ENCODE measurements around the gene DHRS11. TPM values are rescaled to one million over a fixed set of nuclear protein-coding genes. Genes with fewer than 3 reads are reported as not detected.

Gene DHRS11
- polyA plus RNA-seq, 1 of the 3 experiments (the other 2 are of a cell fraction): 31.6 TPM

DNA sequence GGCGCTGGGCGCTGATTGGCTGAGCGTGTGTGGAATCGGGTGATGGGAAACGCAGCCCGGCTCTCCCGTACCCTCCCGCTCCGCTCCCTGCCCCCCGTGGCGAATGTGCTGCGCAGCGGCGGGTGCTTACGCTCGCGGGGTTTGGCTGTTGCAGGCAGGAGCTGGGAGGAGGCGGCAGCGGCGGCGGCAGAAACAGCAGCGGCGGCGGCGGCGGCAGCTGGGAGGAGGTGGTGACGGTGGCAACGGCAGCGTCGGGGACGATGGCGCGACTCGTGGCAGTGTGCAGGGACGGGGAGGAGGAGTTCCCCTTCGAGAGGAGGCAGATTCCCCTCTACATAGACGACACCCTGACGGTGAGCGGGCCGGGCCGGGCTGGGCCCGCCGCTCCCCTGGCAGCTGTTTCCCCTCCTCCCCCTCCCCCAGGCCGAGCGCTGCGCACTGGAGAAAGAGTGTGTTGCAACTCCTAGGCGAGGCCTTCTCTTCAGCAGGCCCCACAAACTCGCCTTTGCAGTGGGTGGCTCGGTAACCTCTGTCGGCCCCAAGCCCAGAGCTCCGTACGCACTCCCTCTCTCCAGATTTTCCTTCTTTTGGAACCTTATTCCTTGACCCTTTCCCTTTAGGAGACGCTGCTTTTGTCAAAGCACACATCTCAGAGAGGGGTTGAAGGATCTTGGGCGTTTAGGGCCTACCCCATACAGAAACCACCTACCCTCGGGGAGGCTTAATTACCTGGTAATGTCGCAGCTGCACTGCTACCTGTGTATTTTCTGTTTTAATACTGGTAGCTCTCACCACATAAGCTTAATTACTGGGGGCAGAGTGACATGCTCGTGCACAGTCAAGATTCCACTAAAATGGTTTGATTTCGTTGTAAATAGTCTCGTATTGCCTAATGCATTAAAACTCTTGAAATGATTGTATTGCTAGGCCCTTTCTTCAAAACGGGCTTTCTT is 45.9 kb upstream of the DHRS11 start:
- CTCF ChIA-PET: interaction anchor here (0.8 to 3.0 kb wide), 7 partner anchors 11 to 80 kb away, joined by 3 to 16 read pairs (median 3); partner anchors contain the start of genes MYO19 and PIGW
- TF ChIP-seq RXRA (IDR thresholded peaks at IDR 0.05; ENCODE audit: borderline replicate concordance, low read depth) (no peak), MAX (IDR thresholded peaks at IDR 0.05; ENCODE audit: low read depth) (0 out of 2 replicates have a peak, but pooled peaks have one; percentile 63), TCF12 (IDR thresholded peaks at IDR 0.05) (no peak; the same call in 1 of the 2 replicates), FOSL2 (IDR thresholded peaks at IDR 0.05; ENCODE audit: borderline replicate concordance, low read depth) (no peak), EP300 (IDR thresholded peaks at IDR 0.05; ENCODE audit: borderline replicate concordance in 1 of 2, low read depth in 1 of 2, low read length in 1 of 2) (peak; percentile 70 to 96; a peak in 3 of 4 replicates), RCOR1 (IDR thresholded peaks at IDR 0.05; ENCODE audit: low read length) (peak; percentile 31; the same call in 1 of the 2 replicates), ELF1 (IDR thresholded peaks at IDR 0.05) (peak; percentile 38; the same call in 1 of the 2 replicates), NFIC (IDR thresholded peaks at IDR 0.05; ENCODE audit: borderline replicate concordance) (no peak), POLR2AphosphoS5 (IDR thresholded peaks at IDR 0.05; ENCODE audit: low read depth, low read length) (no peak), GABPA (IDR thresholded peaks at IDR 0.05; ENCODE audit: low read depth) (peak; percentile 46; the same call in 1 of the 2 replicates), MXI1 (IDR thresholded peaks at IDR 0.05; ENCODE audit: low read depth, low read length) (no peak), TAF1 (IDR thresholded peaks at IDR 0.05; ENCODE audit: borderline replicate concordance, low read depth, low read length) (peak; percentile 84), SIN3A (IDR thresholded peaks at IDR 0.05; ENCODE audit: borderline replicate concordance, low read depth, low read length) (peak; percentile 93), CTCF (IDR thresholded peaks at IDR 0.05) (no peak), FOXJ3 (CRISPR knock-in tag; IDR thresholded peaks at IDR 0.05) (no peak), RFX5 (IDR thresholded peaks at IDR 0.05; ENCODE audit: low read length) (no peak), FOXM1 (IDR thresholded peaks at IDR 0.05; ENCODE audit: low read depth) (no peak), GATA2 (CRISPR knock-in tag; IDR thresholded peaks at IDR 0.05) (no peak), YY1 (IDR thresholded peaks at IDR 0.05; ENCODE audit: low read depth) (no peak), TEAD4 (IDR thresholded peaks at IDR 0.05; ENCODE audit: borderline replicate concordance, insufficient read depth) (no peak), CHD2 (IDR thresholded peaks at IDR 0.05; ENCODE audit: low read length, partially characterized antibody) (peak; percentile 99)
- TF ChIP-seq, protein P1, sequence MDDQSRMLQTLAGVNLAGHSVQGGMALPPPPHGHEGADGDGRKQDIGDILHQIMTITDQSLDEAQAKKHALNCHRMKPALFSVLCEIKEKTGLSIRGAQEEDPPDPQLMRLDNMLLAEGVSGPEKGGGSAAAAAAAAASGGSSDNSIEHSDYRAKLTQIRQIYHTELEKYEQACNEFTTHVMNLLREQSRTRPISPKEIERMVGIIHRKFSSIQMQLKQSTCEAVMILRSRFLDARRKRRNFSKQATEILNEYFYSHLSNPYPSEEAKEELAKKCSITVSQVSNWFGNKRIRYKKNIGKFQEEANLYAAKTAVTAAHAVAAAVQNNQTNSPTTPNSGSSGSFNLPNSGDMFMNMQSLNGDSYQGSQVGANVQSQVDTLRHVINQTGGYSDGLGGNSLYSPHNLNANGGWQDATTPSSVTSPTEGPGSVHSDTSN (IDR thresholded peaks at IDR 0.05): 0 out of 2 replicates have a peak, but pooled peaks have one; percentile 15
- TF ChIP-seq, protein P2, sequence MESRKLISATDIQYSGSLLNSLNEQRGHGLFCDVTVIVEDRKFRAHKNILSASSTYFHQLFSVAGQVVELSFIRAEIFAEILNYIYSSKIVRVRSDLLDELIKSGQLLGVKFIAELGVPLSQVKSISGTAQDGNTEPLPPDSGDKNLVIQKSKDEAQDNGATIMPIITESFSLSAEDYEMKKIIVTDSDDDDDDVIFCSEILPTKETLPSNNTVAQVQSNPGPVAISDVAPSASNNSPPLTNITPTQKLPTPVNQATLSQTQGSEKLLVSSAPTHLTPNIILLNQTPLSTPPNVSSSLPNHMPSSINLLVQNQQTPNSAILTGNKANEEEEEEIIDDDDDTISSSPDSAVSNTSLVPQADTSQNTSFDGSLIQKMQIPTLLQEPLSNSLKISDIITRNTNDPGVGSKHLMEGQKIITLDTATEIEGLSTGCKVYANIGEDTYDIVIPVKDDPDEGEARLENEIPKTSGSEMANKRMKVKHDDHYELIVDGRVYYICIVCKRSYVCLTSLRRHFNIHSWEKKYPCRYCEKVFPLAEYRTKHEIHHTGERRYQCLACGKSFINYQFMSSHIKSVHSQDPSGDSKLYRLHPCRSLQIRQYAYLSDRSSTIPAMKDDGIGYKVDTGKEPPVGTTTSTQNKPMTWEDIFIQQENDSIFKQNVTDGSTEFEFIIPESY (IDR thresholded peaks at IDR 0.05; ENCODE audit: borderline replicate concordance, low read depth): peak; percentile 96
- TF ChIP-seq, protein P3, sequence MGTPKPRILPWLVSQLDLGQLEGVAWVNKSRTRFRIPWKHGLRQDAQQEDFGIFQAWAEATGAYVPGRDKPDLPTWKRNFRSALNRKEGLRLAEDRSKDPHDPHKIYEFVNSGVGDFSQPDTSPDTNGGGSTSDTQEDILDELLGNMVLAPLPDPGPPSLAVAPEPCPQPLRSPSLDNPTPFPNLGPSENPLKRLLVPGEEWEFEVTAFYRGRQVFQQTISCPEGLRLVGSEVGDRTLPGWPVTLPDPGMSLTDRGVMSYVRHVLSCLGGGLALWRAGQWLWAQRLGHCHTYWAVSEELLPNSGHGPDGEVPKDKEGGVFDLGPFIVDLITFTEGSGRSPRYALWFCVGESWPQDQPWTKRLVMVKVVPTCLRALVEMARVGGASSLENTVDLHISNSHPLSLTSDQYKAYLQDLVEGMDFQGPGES (IDR thresholded peaks at IDR 0.05; ENCODE audit: low read depth, low read length): no peak
- TF ChIP-seq, protein P4, sequence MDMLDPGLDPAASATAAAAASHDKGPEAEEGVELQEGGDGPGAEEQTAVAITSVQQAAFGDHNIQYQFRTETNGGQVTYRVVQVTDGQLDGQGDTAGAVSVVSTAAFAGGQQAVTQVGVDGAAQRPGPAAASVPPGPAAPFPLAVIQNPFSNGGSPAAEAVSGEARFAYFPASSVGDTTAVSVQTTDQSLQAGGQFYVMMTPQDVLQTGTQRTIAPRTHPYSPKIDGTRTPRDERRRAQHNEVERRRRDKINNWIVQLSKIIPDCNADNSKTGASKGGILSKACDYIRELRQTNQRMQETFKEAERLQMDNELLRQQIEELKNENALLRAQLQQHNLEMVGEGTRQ (IDR thresholded peaks at IDR 0.05; ENCODE audit: borderline replicate concordance, low read depth, low read length): no peak

More for the DNA sequence above, 45.9 kb upstream of the DHRS11 start:
- peaks cover 29% of the 10 kb centered on the region for H3F3A ChIP-seq (replicated peaks; ENCODE audit: insufficient read depth)
- H3K4me2 ChIP-seq: peak overlapping the region; percentile 97
- H3K36me3 ChIP-seq (replicated peaks in 1 of 2; ENCODE audit: control insufficient read depth in 1 of 2, insufficient read depth in 2 of 2, low read length in 1 of 2): peaks cover 11 to 19% of the 10 kb centered on the region in 2 experiments
- peaks cover 48% of the 10 kb centered on the region for H4K20me1 ChIP-seq (ENCODE audit: insufficient read depth)
- H3K4me3 ChIP-seq (ENCODE audit: low read depth in 2 of 2, low read length in 1 of 2): peak overlapping the region; percentile 74 to 79
- peak overlapping the region; percentile 88 for H3K9ac ChIP-seq
- WGBS (ENCODE audit: low lambda C conversion rate): 2% methylated on average over 29 of the region's 60 CpGs
- peaks cover 85% of the 10 kb centered on the region for H3K79me2 ChIP-seq (ENCODE audit: insufficient read depth)
- H3K27ac ChIP-seq (ENCODE audit: low read depth in 2 of 2, low read length in 1 of 2): peak overlapping the region; percentile 72 to 86
- no peaks in the 10 kb centered on the region for H3K27me3 ChIP-seq (ENCODE audit: insufficient read depth)
- no peak overlapping the region for H2AFZ ChIP-seq (ENCODE audit: low read depth)
- H3K9me2 ChIP-seq: no peaks in the 10 kb centered on the region
- peak; percentile 98 for DNase-seq
- H3K4me1 ChIP-seq (ENCODE audit: control insufficient read depth in 1 of 2, insufficient read depth in 2 of 2, low read depth in 1 of 2, low read length in 1 of 2): peaks cover 4 to 9% of the 10 kb centered on the region in 2 experiments; a peak in 2 of 4 replicates
- POLR2A ChIA-PET: interaction anchor here (0.6 to 4.8 kb wide), 7 partner anchors 9 to 86 kb away, joined by 3 to 37 read pairs (median 3); partner anchors contain the start of genes MRM1, MYO19 and PIGW
- H3K9me3 ChIP-seq: no peaks in the 10 kb centered on the region
